Heart right ventricle (tissue), 16 donors: ENCODE measurements around the gene ARTN. TPM values are rescaled to one million over a fixed set of nuclear protein-coding genes. Genes with fewer than 3 reads are reported as not detected.

Source experiments
- ATAC-seq, 8 donors: fragments of 200-7000 bp; cut with Tn5 transposase; one replicate each; pipeline ENCODE4 v1.9.1; 2020; ENCODE audit warnings: mild to moderate bottlenecking in 8 of 8, moderate library complexity in 8 of 8, moderate number of reproducible peaks in 1 of 8
- DNase-seq, 2 donors: peaks; one replicate each; pipeline ENCODE4 v3.0.0-alpha.2; 2020
- H3K27ac ChIP-seq, 10 donors: fragments of 200-600 bp; sonication (generic) in 2 of 10; one replicate each; pipeline versions ENCODE4 v1.5.0 to v1.8.0; 2020 to 2022; ENCODE audit warnings: mild to moderate bottlenecking in 3 of 10
- H3K27me3 ChIP-seq, 7 donors: fragments of 200-600 bp; one replicate each; pipeline ENCODE4 v1.8.0; 2021 to 2022; ENCODE audit warnings: mild to moderate bottlenecking in 2 of 7
- H3K36me3 ChIP-seq, 9 donors: fragments of 200-600 bp; sonication (generic) in 1 of 9; one replicate each; pipeline versions ENCODE4 v1.5.0 to v1.8.0; 2020 to 2022; ENCODE audit warnings: mild to moderate bottlenecking in 2 of 9
- H3K4me1 ChIP-seq, 9 donors: fragments of 200-600 bp; sonication (generic) in 1 of 9; one replicate each; pipeline versions ENCODE4 v1.5.0 to v1.8.0; 2020 to 2022; ENCODE audit warnings: mild to moderate bottlenecking in 4 of 9
- H3K4me3 ChIP-seq, 10 donors: fragments of 200-600 bp; sonication (generic) in 2 of 10; one replicate each; pipeline versions ENCODE4 v1.5.0 to v1.8.0; 2020 to 2022; ENCODE audit warnings: mild to moderate bottlenecking in 7 of 10, moderate library complexity in 2 of 10
- H3K9me3 ChIP-seq, 11 donors: fragments of 200-600 bp in 10 of 11; sonication (generic) in 2 of 11; one replicate each; pipeline versions ENCODE4 v1.5.0 to v1.8.0; 2013 to 2022; ENCODE audit warnings: mild to moderate bottlenecking in 2 of 11, control low read depth in 1 of 11, moderate library complexity in 1 of 11
- CTCF ChIP-seq, 9 donors: fragments of 200-600 bp; sonication (generic) in 2 of 9; IDR thresholded peaks; one replicate each; pipeline versions ENCODE4 v1.5.0 to v1.8.0; 2021 to 2022; ENCODE audit warnings: antibody characterized with exemption in 9 of 9, mild to moderate bottlenecking in 5 of 9, moderate library complexity in 1 of 9
- WGBS, 2 donors: extraction: QIAGEN DNeasy Blood & Tissue Kit; methylation state at CpG; one replicate each; pipeline ENCODE4 v1.1.7; 2013; ENCODE audit warnings: inconsistent platforms in 1 of 2; 5-methylcytosine and 5-hydroxymethylcytosine counted together
- intact Hi-C, 10 donors: fragments of 100-400 bp; cut with DNase I; formaldehyde crosslinking; loops; one replicate each; pipeline versions ENCODE4 v1.11.1 to v1.14.2; 2022
- polyA plus RNA-seq, 2 donors: library from polyadenylated mRNA; stranded (reverse); fragments of 200-250 nt; gene quantifications; one replicate each; pipeline ENCODE4 v1.2.3, GENCODE V29; 2013
- total RNA-seq, 10 donors: library from RNA; stranded (reverse); fragmentation: NEBNext Ultra II Directional in 3 of 10; extraction: Animal tissue kit (Norgen Biotek cat#: 25700) in 3 of 10; gene quantifications; one replicate each; pipeline versions ENCODE4 v1.2.1 to v1.2.4, GENCODE V29; 2021 to 2023
- donor health status: Arrhythmogenic right ventricular cardiomyopathy.
- donor health status: ischemic (EF 13 %, LVEDD 7.1; RV severe dilation, severe dysfunction).
- donor health status: healthy with polysubstance abuse.
- donor health status: DM: no; HTN: yes; CAD: no.
- donor health status: DM: no; HTN: no; CAD: no.
- donor health status: ischemic (EF 25% LVEDD 6.9; RV normal size, moderate dysfunction).
- donor health status: ischemic (EF 25% LVEDD 5.7; RV mildly dilated, moderate dysfunction).
- donor health status: healthy.
- donor health status: DM: yes; HTN: yes; CAD: no.
- donor health status: Ischemic cardiomyopathy.
- donor health status: ischemic (EF 35%, LVEDD 5.7; RV mildly dilated, moderate dysfunction).
- donor health status: nonischemic (EF 11% LVEDD 7.7; RV severe dilation, severe dysfunction).
- donor health status: DM: yes; HTN: yes; CAD: no.
- donor health status: PGD.
- donor health status: ischemic (EF 29% LVEDD 5.4; RV normal size, mild dysfunction).
- donor health status: nonischemic (EF 23%, LVEDD 6.1; RV moderate dilation, normal function).

The ARTN gene
- total and polyA plus RNA-seq, 12 donors: 0.44 to 1.5 (median 0.64) TPM; not detected in 6

GRCh38 chr1:43963006-43963405 is 29.4 kb downstream of the ARTN start:
- Histone ChIP-seq H3K4me1 (peaks cover 0 to 12% (median 0%) of the 10 kb centered on the region in 9 donors), H3K27ac (no peak overlapping the region), H3K4me3 (no peak overlapping the region), H3K27me3 (no peaks in the 10 kb centered on the region), H3K9me3 (no peaks in the 10 kb centered on the region), H3K36me3 (peaks cover 0 to 94% (median 43%) of the 10 kb centered on the region in 9 donors)
- WGBS, 2 donors: 95 to 97% methylated on average over 3 of the region's 3 CpGs
- intact Hi-C loops: no loop called here
- ATAC-seq (no peak), DNase-seq (no peak)
- TF ChIP-seq CTCF (IDR thresholded peaks at IDR 0.05): no peak

GRCh38 chr1:43963890-43964289 is 30.3 kb downstream of the ARTN start:
- Histone ChIP-seq H3K9me3 (no peaks in the 10 kb centered on the region), H3K27ac (no peak overlapping the region), H3K36me3 (peaks cover 0 to 85% (median 34%) of the 10 kb centered on the region in 9 donors), H3K4me3 (no peak overlapping the region), H3K27me3 (no peaks in the 10 kb centered on the region), H3K4me1 (peaks cover 0 to 12% (median 0%) of the 10 kb centered on the region in 9 donors)
- WGBS, 2 donors: 75 to 82% methylated on average over 5 of the region's 5 CpGs
- no peak for TF ChIP-seq CTCF (IDR thresholded peaks at IDR 0.05)
- DNase-seq: no peak
- no peak for ATAC-seq
- intact Hi-C loops: no loop called here

GRCh38 chr1:43965316-43965715 is 31.7 kb downstream of the ARTN start:
- H3K9me3 ChIP-seq: no peaks in the 10 kb centered on the region
- no peak for TF ChIP-seq CTCF (IDR thresholded peaks at IDR 0.05)
- H3K4me1 ChIP-seq: peaks cover under 1 to 19% (median 3%) of the 10 kb centered on the region in 9 donors
- ATAC-seq (no peak), DNase-seq (no peak)
- WGBS, 2 donors: 85 to 92% methylated on average over 3 of the region's 3 CpGs
- no peak overlapping the region for H3K27ac ChIP-seq
- no peak overlapping the region for H3K4me3 ChIP-seq
- peaks cover 0 to 71% (median 25%) of the 10 kb centered on the region in 9 donors for H3K36me3 ChIP-seq
- intact Hi-C loops: no loop called here
- no peaks in the 10 kb centered on the region for H3K27me3 ChIP-seq

GRCh38 chr1:43968348-43968948 is 34.8 kb downstream of the ARTN start:
- WGBS, 2 donors: 68 to 83% methylated on average over 6 of the region's 6 CpGs
- H3K4me3 ChIP-seq: no peak overlapping the region
- no peak for ATAC-seq
- intact Hi-C loops: loop anchor here in 1 of 10 donors (2.0 kb wide), 1 partner anchor 22 kb away; the partner anchor contains the start of gene IPO13
- peaks cover 0 to 65% (median 14%) of the 10 kb centered on the region in 9 donors for H3K36me3 ChIP-seq
- H3K9me3 ChIP-seq: no peaks in the 10 kb centered on the region
- DNase-seq: no peak
- H3K27me3 ChIP-seq: no peaks in the 10 kb centered on the region
- no peak overlapping the region for H3K27ac ChIP-seq
- TF ChIP-seq CTCF (IDR thresholded peaks at IDR 0.05): no peak
- peaks cover 4 to 18% (median 13%) of the 10 kb centered on the region in 9 donors for H3K4me1 ChIP-seq
